Retinal pigment epithelial cell (primary cell): ENCODE data around the gene CALR.
"Not testable (repeated sequence)": the region's sequence is repeated elsewhere in the genome, so short reads cannot be mapped to it uniquely, and the experiment has no call there.

ENCODE experiments used
- DNase-seq: peaks from one replicate; pipeline ENCODE4 v3.0.0-alpha.2; 2010; ENCODE audit warnings: low read depth
- H3K4me3 ChIP-seq: 2 replicates; pipeline ENCODE4 v1.5.1; 2011; ENCODE audit warnings: mild to moderate bottlenecking, low read length, control low read depth, moderate library complexity
- TF ChIP-seq, protein P1 (sequence below): conservative IDR thresholded peaks from 2 replicates; pipeline ENCODE4 v1.5.1; 2011; ENCODE audit warnings: low read depth, low read length, control low read depth, inconsistent platforms

CALR gene

DNA sequence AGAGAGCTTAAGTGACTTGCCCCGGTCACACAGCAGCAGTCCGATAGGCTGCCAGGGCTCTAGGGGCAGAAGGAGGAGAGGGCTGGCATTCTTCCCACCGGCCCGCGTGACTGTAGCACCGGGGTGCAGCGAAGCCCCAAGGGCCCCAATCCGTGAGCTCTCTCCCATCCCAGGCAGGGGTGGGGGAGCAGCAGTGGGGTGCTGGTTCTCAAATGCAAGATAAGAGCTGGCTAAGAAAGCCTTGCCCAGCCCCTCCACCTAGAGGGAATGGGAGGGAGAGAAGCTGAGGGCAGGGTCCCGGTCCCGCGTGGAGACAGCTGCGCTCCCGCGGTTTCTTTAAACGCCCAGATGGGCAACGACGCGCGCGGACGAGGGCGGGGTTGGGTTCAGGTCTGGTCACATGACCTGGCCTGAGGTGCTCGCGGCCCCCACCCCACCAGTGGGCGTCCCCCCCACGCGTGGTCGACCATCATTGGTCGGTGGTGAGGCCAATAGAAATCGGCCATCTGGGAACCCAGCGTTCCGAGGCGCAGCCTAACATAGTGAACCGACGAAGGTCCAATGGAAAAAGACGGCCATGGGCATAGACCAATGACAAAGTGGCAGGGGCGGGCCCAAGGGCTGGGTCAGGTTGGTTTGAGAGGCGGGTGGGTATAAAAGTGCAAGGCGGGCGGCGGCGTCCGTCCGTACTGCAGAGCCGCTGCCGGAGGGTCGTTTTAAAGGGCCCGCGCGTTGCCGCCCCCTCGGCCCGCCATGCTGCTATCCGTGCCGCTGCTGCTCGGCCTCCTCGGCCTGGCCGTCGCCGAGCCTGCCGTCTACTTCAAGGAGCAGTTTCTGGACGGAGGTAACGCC, at the start of gene CALR:
CALR (plus strand) TSS at position 683 of the 852 bp plus-strand sequence; CDS start at position 754, 71 bp downstream.
- peak; percentile 96 for DNase-seq
- TF ChIP-seq, protein P1, sequence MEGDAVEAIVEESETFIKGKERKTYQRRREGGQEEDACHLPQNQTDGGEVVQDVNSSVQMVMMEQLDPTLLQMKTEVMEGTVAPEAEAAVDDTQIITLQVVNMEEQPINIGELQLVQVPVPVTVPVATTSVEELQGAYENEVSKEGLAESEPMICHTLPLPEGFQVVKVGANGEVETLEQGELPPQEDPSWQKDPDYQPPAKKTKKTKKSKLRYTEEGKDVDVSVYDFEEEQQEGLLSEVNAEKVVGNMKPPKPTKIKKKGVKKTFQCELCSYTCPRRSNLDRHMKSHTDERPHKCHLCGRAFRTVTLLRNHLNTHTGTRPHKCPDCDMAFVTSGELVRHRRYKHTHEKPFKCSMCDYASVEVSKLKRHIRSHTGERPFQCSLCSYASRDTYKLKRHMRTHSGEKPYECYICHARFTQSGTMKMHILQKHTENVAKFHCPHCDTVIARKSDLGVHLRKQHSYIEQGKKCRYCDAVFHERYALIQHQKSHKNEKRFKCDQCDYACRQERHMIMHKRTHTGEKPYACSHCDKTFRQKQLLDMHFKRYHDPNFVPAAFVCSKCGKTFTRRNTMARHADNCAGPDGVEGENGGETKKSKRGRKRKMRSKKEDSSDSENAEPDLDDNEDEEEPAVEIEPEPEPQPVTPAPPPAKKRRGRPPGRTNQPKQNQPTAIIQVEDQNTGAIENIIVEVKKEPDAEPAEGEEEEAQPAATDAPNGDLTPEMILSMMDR: no peak
- H3K4me3 ChIP-seq: peak within 1 kb of the TSS; percentile 84

DNA sequence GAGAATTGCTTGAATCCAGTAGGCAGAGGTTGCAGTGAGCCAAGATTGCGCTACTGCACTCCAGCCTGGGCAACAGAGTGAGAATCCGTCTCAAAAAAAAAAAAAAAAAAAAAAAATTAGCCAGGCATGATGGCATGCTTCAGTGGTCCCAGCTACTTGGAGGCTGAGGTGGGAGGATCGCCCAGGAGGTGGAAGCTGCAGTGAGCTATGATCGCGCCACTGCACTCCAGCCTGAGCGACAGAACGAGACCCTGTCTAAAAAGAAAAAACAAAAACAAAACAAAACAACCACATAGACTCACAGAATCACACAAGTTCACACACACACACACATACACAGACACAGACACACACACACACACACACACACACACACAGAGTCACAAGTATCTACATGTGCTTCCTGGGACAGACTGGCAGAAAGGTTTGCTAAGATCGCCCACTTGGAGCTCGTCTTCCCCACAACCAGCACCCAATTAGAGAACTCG, 48.1 kb upstream of the CALR start:
- peak overlapping the region; percentile 31 for H3K4me3 ChIP-seq
- not testable (repeated sequence) for DNase-seq

GRCh38 chr19:12890787-12891552, 47.4 kb upstream of the CALR start, which contains the start of gene GCDH:
TSS of gene GCDH (plus strand) at chr19:12891160. CDS start at chr19:12891305, 145 bp downstream.
- DNase-seq: peak; percentile 97
- H3K4me3 ChIP-seq: peak within 1 kb of the TSS; percentile 91
- TF ChIP-seq, protein P1: no peak

GRCh38 chr19:12891553-12892021, 46.8 kb upstream of the CALR start:
- peak overlapping the region; percentile 91 for H3K4me3 ChIP-seq
- DNase-seq: no peak
- TF ChIP-seq, protein P1: no peak

DNA sequence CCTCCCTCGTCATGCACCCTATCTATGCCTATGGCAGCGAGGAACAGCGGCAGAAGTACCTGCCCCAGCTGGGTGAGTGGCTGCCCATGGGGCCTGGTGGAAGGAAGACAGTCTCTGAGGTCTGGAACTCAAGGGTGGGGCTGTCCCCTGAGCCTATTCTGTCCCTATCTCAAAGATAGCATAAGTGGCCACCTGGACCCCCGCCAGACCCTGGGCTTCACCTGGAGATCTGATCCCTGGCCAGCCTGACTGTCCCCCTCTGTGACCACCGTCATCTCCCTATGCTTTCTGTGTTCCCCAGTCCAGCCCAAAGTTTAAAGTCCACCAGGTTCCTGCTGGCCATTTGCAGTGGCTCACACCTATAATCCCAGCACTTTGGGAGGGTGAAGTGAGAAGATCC, 44.8 kb upstream of the CALR start:
- no peak for DNase-seq
- TF ChIP-seq, protein P1: no peak
- no peak overlapping the region for H3K4me3 ChIP-seq

- TF ChIP-seq, protein P1: no peak
- no peak overlapping the region for H3K4me3 ChIP-seq
- DNase-seq: no peak
These were observed 41.9 kb upstream of the CALR start for GRCh38 chr19:12896460-12896859.

GRCh38 chr19:12899891-12900518, 38.4 kb upstream of the CALR start:
- DNase-seq: no peak
- H3K4me3 ChIP-seq: no peak overlapping the region
- TF ChIP-seq, protein P1: no peak
